GM19463 (cell line): ENCODE results near the gene ZNF407.

ENCODE experiments used
- ATAC-seq: cut with Tn5 transposase; IDR thresholded peaks from one replicate; pipeline ENCODE4 v1.9.1; 2021; ENCODE audit warnings: mild to moderate bottlenecking, moderate library complexity; ENCODE audit not compliant: unreplicated experiment

ZNF407 gene

DNA sequence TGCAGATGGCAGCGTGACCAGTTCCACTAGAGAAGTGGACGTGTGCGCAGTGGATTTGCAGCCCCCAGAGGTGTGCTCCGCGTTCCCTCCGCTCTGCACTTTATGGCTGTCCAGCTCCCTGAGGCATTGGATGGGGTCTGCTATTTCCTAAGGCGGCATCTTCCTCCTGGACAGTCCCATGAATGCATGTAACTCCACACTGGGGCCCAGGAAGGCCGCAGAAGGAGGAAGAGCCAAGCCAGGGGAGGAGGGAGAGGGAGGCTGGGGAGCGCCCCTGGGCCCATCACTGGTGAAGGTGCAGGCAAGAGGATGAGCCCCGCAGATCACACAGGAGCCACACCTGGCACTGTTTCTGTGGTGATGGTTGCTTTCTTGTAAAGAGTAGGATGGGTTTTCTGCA is 512.1 kb downstream of the ZNF407 start:
- ATAC-seq: no peak

DNA sequence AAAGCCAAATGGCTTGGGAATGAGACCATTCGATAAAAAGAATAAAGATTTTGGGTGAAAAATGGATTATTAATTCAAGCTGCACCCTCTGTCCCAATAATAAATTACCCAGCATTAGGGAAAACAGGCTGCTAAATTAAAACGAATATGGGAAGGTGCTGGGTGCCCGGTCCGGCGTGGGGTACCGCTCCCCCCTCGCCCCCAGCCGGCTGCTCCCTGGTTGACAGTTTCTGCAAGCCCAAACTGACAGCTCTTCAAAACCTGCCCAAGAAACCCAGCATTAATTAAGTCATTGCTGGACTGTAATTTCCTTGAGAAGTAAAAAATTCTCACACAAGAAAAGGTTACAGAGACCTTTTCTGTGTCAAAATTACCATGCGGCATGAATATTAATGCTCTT is 512.6 kb downstream of the ZNF407 start:
- ATAC-seq: no peak

- ATAC-seq: no peak
Observed at GRCh38 chr18:75110846-75111415, 513.3 kb downstream of the ZNF407 start.

- ATAC-seq: no peak
Observed at GRCh38 chr18:75111760-75112159, 514.1 kb downstream of the ZNF407 start.

- no peak for ATAC-seq
Observed at GRCh38 chr18:75112186-75113096, 514.8 kb downstream of the ZNF407 start.

- ATAC-seq: no peak
Observed at GRCh38 chr18:75113455-75113854, 515.8 kb downstream of the ZNF407 start.

DNA sequence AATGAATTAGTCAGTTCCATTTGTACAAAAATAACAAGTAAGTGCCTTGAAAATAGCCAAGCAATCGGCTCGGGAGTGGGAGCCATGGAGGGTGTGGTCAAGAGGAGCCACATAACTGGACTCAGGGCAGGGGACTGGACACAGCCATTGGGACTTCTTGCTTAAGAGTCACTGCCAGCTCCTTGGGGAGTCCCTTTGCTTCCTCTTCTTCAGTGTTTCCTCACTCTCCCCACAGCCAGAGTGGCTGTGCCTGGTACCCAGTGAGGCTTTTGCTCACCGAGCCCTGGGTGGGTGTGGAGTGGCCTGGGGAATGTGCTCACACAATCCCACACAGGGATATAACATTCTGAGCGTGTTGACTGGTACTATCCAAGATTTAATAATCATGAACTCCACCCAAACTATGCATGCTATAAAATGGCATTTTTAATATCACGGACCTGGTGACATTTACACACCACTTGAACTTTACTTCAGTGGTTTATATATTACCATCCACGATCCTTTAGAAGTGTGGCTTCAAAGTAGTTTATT is 516.6 kb downstream of the ZNF407 start:
- no peak for ATAC-seq
